GM12801 (cell line): Measurements from ENCODE around the gene RPUSD4.

Source experiments
- CTCF ChIP-seq: IDR thresholded peaks from one replicate; pipeline ENCODE4 v1.5.1; 2011; ENCODE audit warnings: control low read depth; ENCODE audit not compliant: insufficient read length; ENCODE audit errors: extremely low read depth

RPUSD4 gene

GRCh38 chr11:126211236-126212088, at the start of gene RPUSD4, which contains the start of gene FAM118B:
Gene RPUSD4, minus strand, starts transcription at chr11:126211650. Its CDS starts 12 bp downstream, at chr11:126211638.
Gene FAM118B, plus strand, starts transcription at chr11:126211782. Its CDS starts 23,220 bp downstream, at chr11:126235002.
- no peak for TF ChIP-seq CTCF

GRCh38 chr11:126257764-126258163, 46.3 kb upstream of the RPUSD4 start:
- TF ChIP-seq CTCF, result no peak

- no peak for TF ChIP-seq CTCF
These were observed 45.7 kb upstream of the RPUSD4 start for GRCh38 chr11:126257144-126257543.

- no peak for TF ChIP-seq CTCF
These were observed 44.8 kb upstream of the RPUSD4 start for GRCh38 chr11:126256216-126256615.

GRCh38 chr11:126254819-126255218, 43.4 kb upstream of the RPUSD4 start:
- no peak for TF ChIP-seq CTCF

- TF ChIP-seq CTCF, result no peak
These were observed 41.8 kb upstream of the RPUSD4 start for GRCh38 chr11:126253265-126253664.

GRCh38 chr11:126246636-126247035, 35.2 kb upstream of the RPUSD4 start:
- no peak for TF ChIP-seq CTCF
